ENCODE results near the gene KRT83.

The KRT83 gene

DNA sequence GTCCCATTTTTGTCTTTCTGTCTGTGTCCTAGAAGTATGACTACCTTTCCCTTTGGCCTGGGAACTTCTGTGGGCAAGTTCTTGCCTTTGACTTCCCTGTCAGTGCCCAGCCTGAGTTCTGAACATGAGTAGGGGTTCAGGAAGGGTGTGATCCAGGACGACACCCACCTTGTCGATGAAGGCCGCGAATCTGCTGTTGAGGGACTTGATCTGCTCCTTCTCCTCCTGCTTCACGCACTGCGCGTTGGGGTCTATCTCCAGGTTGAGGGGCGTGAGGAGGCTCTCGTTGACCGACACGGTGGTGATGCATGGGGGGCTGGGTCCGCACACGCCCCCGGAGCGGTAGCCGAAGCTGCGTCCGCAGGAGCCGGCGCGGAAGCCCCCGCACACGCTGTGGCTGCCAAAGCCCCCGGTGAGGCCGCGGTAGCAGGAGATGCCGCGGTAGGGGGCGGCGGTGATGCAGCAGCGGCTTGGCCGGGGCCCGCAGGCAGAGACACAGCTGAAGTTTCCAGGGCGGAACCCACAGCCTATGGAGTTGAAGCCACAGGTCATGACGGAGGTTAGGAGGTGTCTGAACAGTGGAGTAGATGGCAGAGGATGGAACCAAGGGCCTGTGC is at the start of gene KRT83:
KRT83 (minus strand) TSS at position 615 of the 617 bp plus-strand sequence; CDS start at position 552, 63 bp downstream.
- DNase-seq (ENCODE audit: low read depth in 1 of 2, low spot score in 1 of 2): no peak

- DNase-seq (ENCODE audit: low read depth in 1 of 2, low spot score in 1 of 2): no peak
These were observed 48.6 kb upstream of the KRT83 start for GRCh38 chr12:52369809-52370208.

DNA sequence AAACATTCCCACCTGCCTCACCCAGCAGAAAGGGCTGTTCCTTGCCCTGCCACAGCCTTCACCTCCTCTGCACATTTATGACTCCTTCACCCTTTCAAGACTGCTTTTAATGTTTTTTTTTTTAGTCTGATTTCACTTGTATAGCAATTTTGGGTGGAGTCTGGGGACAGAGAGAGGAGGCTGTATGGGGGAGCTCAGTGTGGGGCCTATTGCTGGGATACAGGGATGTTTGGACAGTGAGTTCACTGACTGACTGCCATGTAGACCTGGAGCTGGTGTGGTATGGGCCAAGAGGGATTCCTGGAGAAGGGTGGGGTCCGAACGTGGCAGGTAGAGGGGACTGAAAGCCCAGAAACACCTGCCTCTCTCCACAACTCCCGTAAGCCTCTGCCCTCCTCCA is 48.0 kb upstream of the KRT83 start:
- DNase-seq (ENCODE audit: low read depth in 1 of 2, low spot score in 1 of 2): no peak

DNA sequence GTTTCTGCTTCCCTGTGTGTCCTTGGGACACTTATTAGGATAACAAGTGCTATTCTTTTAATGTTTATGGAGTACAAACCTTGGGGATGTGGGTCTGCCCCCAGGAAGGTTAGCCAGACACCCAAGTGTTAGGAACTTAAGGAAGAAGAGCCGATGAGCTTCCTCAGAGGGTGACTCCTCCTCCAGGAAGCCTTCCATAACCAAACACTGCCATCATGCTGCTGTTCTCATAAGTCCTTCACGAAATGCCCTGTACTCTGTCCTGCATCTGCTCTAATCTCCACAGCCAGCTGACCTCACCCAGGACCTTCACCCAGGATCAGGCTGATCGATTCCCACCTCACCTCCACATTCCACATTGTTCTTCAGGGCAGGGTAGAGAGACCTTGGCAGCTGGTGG is 47.3 kb upstream of the KRT83 start:
- no peak for DNase-seq (ENCODE audit: low read depth in 1 of 2, low spot score in 1 of 2)

GRCh38 chr12:52367876-52368275 is 46.7 kb upstream of the KRT83 start:
- no peak for DNase-seq (ENCODE audit: low read depth in 1 of 2, low spot score in 1 of 2)

DNA sequence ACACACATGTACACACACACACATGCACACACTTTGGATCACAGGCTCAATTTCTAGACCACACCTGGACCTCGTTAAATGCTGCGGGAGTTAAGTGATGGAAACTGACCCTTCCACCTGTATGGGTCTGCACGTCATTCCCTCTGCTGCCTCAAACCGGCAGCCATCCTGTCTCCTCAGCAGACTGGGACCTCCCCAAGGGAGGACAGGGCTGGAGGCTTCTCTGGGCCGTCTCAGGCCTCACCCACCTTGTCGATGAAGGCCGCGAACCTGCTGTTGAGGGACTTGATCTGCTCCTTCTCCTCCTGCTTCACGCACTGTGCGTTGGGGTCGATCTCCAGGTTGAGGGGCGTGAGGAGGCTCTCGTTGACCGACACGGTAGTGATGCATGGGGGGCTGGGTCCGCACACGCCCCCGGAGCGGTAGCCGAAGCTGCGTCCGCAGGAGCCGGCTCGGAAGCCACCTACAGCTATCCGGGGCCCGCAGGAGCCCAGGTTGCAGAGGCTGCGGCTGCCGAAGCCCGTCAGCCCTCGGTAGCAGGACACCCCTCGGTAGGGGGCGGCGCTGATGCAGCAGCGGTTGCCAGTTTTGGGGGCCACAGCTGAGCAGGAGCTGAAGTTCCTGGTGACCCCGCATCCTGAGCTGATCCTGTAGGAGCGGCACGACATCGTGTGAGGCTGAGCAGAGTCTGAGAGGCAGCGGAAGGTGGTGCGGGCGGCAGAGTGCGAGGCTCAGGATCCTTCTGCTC is 45.7 kb upstream of the KRT83 start, which contains the start of gene KRT85:
KRT85 (minus strand) TSS at position 744 of the 748 bp plus-strand sequence; CDS start at position 668, 76 bp downstream.
- DNase-seq (ENCODE audit: low read depth in 1 of 2, low spot score in 1 of 2): no peak

DNA sequence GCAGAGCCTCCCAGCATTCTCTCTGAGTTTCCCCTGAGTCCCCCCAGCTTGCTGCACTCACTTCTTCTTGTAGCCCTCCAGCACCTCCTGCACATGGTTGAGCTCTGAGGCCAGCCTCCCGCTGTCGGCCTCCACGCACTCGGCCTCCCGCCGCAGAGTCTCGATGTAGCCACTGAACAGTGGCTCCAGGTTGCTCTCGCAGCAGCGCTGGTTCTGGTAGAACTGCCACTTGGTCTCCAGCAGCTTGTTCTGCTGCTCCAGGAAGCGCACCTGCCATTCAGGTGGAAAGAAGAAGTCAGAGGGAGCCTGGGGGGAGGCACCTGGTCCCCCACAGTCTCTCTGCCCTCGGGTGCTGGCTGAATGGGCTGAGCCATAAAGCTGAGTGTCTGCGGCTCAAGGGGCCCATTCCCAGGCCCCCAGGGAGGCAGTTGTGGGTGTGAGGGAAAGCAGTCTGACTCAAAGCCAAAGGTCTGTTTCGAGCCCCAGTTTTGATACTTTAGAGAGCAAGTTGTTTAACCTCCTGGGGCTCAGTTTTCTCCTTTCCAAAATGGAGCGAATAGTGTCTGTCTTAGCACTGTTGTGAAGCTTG is 43.8 kb upstream of the KRT83 start:
- no peak for DNase-seq (ENCODE audit: low read depth in 1 of 2, low spot score in 1 of 2)

DNA sequence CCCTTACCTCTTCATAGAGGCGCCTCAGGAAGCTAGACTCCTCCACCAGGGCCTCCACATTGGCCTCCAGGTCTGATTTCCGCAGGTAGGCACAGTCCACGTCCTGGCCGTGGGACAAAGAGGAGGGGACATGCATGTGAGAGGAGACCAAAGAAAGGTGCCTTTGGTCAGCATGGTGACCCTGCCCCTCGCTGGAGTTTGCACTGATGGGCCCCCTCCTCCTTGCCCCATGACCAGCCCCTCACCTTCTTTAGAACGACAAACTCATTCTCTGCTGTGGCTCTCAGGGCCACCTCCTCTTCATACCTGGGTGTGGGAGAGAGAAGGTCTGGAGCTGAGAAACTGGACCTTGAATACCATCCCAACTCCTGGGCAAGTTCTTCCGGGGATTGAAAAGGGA is 42.9 kb upstream of the KRT83 start:
- DNase-seq (ENCODE audit: low read depth in 1 of 2, low spot score in 1 of 2): no peak

DNA sequence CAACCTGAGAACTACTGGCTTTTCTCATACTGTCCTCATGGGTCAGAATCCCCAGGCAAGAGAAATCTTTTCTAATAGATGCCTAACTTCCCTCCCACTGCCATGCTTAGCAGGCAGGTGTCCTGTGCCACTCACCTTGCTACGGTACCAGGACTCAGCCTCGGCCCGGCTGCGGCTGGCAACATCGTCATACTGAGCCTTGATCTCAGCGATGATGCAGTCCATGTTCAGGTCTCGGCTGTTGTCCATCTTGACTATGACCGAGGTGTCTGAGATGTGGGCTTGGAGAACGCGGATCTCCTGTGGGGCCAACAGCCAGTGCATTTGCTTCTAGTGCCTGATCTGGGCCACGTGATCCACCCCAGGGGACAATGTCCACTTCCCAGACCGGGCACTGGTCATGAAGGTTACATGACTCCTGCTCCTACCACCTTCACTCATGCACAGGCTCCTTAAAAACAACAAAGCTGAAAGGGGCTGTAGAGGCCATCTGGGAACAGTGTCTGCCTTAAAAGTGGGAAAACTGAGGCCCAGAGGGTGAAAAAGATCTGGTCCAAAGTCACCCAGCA is 42.0 kb upstream of the KRT83 start:
- no peak for DNase-seq (ENCODE audit: low read depth in 1 of 2, low spot score in 1 of 2)

DNA sequence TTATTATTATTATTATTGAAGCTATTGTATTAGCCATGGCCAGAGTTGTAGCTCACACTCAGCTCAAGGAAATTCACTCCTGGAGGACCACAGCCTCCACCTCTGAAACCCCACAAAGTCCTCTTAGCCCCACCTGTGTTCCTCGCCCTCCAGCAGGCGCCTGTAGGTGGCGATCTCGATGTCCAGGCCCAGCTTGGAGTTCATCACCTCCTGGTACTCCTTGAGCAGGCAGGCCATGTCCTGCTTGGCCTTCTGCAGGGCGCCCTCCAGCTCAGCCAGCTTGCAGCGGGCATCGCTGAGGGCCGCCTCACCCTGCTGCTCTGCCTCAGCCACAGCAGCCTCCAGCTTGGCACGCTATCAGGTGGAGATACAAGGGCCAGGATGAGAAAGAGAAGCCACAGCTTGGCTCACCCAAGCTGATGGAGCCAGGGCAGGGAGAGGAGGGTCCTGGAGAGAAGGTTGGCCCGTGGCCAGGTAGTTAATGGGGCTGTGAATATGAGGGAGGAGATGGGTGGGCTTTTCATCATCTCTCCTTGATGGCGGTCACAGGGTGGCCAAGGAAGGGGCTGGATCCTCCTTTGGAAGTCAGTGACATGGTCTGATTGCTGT is 41.0 kb upstream of the KRT83 start:
- DNase-seq (ENCODE audit: low read depth in 1 of 2, low spot score in 1 of 2): no peak

DNA sequence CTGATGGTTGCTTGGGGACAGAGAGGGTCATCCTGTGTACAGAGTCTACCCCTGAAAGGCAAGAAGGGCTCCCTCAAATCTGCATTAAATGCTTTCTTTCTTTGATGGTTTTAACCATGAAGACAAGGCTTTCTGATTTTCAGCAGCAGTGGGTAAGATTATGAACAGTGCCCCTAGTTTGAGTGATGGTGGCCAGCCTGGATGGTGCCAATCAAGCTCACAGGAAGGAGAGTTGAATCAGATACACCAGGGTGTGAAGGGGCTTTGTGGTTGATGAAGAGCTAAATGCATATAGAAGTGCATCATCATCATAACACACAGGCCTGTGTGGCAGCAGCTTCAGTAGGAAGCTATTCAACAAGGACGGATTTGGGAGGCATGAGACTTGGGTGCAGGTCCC is 40.4 kb upstream of the KRT83 start:
- DNase-seq (ENCODE audit: low read depth in 1 of 2, low spot score in 1 of 2): no peak

DNA sequence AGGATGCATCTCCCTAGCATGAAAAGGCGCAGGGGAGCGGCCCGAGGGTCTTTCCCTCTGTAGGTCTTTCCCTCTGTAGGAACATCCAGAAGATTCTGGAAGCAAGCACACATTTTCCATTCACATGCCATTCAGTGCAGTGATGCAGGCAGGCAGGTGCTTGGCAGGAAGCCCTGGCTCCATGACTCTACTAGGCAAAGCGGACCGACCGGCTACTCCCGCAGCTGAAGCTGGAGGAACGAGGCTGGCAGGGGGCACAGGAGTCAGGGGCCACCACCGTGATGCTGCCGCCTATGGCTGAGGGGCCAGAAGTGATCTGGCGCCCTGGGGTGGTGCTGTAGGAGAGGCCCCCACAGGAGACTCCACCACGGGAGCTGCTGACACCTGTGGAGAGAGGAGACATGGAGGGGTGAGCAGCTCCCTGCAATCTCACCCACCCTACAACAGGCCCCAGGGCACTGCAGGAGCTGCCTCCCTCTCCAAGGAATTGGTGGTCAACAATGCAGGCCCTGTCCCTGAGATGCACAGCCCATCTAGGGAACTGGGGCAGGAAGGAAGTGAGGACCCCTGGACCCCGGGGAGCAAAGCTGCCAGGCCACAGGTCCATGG is 39.6 kb upstream of the KRT83 start:
- DNase-seq (ENCODE audit: low read depth in 1 of 2, low spot score in 1 of 2): no peak

DNA sequence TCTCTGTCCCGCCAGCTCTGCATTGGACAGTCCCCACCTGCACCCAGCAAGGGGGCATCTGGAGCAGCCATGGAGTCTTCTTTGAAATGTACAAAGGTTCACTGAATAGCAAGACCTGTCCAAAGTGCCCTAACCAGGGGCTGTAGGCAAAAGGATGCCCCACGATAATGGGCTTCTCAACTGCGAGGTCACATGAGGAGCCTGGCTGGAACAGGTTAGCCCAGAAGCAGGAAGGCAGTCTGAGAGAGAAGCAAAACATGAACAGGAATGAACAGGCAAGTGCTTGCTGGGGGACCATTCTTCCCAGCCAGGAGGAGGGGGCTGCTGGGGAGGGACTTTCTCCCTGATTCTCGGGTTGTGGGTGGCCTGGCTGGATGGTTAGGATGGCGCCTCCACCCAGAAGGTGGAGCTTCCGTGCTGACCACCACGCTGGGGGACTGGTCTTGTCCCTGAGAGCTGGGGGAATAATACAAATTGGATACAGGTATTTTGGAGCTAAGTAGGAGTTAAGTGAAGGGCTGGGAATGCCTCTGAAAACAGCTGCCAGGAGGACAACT is 39.0 kb upstream of the KRT83 start:
- DNase-seq (ENCODE audit: low read depth in 1 of 2, low spot score in 1 of 2): no peak

DNA sequence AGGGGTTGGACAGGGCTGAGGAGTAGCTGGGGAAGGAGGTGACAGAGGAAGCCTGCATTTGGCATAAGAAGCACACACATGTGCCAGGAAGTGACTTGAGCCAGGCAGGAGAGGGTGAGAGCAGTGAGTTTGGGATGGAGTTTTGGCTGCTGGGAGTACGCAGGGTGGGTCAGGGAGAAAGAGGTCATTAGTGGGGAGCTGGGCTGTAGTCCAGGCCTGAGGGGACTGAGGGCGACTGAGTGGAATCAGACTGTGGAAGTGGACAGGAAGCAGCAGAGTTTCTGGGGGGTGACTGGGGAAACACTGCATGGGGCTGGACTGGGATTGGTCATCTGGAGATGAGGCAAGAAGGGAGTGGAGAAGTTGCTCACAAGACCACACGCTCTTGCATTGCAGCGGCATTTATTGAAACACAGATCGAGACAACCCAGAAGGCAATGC is 38.4 kb upstream of the KRT83 start:
- no peak for DNase-seq (ENCODE audit: low read depth in 1 of 2, low spot score in 1 of 2)

DNA sequence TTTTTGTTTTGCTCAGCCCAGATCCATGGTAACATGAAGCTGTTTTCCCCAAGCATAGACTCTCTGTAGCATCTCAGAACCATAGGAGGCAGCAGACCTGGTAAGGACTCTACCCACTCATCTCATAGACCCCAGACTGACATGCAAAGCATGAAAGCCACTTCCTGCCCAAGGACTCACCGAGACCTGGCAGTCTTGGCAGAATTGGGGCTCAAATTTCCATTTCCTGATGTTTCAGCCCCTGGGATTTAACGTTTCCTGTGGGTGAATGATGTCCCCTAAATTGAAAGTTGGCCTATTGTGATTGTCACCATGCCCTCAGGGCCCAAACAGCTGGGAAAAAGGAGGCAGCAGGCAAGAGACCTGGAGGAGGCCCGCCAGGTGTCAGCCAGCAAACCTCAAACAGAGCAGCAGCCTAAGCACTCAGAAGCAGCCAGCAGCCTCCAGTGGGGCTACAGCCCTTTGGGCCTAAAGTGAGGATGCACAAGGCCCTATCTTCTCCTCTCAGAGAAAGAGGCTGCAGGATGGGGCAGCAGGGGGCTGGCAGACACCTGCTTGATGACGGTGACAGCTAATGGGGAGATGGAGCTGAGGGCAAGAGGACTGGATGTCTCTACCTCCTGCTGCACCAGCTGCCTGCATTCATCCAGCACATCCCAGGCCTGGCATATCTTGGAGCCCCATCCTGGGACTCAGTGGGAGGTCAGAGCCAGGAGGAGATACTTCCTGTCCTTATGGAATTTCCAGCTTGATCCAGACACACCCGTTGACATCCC is 37.6 kb upstream of the KRT83 start:
- no peak for DNase-seq (ENCODE audit: low read depth in 1 of 2, low spot score in 1 of 2)

DNA sequence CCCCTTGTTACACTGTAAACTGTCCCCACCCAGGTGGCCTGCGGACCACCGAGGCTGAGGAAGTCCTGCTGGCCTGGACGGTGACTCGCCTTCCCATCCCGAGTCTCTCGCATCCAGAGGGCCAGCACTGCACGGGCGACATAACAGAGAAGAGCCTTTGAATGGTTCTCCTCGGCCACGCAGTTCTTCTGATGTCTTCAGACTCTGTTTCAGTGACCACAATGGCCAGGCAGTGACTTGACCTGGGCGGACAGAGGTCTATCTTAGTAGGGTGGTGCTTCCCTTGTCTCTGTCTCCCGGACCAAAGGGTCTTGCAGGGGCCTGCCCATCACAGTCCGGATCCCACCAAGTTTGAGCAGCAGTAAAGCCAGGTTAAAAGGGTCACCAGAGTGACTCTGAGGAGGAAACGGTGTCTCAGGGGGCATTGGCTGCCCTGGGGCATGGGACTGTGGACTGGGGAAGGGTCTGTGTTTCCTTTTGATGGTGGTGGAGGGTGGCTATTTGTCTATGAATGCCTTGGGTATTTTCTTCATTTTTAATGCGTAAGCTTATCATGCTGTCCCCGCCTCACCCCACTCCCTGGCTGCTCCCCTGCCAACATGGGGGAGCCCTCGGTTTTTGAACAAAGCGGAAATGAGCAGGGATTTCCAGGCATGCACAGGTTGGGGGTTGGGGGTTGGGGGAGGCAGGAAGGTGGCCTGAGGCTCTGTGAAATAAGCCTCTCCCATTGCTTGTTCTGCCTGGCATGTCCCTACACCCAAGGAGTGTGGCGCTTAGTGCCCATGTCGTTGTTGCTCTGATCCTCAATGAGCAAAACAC is 35.8 kb upstream of the KRT83 start:
- no peak for DNase-seq (ENCODE audit: low read depth in 1 of 2, low spot score in 1 of 2)

DNA sequence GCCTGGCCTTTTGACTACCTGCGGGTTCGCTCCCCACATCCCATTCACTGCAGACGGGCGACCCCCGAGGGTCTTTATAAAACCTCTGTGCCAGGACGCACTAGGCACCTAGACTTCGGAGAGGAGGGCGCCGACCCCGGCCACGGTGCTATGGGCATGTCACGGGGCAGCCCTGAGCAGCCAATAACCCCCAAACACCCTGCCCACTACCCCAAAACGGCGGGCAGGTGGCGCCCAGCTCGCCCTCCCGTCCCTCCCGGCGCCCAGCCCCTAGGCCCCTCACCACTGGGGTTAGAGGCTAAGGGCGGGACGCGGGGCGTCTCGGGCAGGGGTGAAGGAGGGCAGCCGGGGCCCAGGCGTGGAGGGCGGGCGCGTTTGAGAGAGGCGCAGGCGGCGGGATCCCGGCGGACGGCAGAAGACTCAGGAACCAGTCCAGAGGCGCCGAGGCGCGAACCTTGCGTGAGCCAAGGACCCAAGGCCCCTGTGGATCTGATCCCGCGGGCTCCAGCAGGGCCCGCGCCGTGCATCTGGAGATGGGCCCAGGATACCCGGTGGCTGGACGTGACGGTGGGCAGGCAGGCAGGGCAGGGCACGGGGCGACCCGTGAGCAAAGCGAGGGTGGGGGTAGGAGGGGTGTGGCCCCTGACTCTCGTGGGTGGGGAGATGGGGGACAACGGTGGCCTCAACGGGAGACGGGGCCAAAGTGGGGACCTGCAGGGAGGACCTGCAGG is 35.0 kb upstream of the KRT83 start:
- DNase-seq (ENCODE audit: low read depth in 1 of 2, low spot score in 1 of 2): no peak

- no peak for DNase-seq (ENCODE audit: low read depth in 1 of 2, low spot score in 1 of 2)
These were observed 34.0 kb upstream of the KRT83 start for GRCh38 chr12:52355176-52355575.

DNA sequence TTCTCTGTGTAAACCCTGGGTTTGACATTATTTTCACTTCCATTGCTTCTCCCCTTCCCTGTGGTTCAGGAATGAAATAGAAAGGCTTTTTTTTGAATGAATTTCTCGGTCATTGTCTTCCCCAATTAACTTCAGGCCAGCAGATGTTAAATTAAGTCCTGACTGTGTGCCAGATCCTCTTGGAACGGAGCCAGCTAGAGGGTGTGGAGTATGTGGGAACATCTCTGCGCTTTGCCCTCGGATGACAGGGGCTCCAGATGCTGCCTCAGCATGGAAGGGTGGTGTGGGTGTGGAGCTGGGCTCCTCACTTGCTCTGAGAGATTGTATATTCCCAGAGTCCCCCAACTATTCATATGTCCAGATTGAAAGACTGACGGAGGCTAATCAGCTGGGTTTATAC is 33.0 kb upstream of the KRT83 start:
- no peak for DNase-seq (ENCODE audit: low read depth in 1 of 2, low spot score in 1 of 2)
